Epithelial cell of prostate (primary cell): ENCODE data around the gene SOHLH2.

Experiments used
- DNase-seq: peaks from one replicate; pipeline ENCODE4 v3.0.0-alpha.2; 2011; ENCODE audit warnings: low read depth, low spot score
- H3K27ac ChIP-seq: fragments of 450-650 bp; 2 replicates; pipeline ENCODE4 v1.5.1; 2017; ENCODE audit warnings: mild to moderate bottlenecking

The SOHLH2 gene, protein sequence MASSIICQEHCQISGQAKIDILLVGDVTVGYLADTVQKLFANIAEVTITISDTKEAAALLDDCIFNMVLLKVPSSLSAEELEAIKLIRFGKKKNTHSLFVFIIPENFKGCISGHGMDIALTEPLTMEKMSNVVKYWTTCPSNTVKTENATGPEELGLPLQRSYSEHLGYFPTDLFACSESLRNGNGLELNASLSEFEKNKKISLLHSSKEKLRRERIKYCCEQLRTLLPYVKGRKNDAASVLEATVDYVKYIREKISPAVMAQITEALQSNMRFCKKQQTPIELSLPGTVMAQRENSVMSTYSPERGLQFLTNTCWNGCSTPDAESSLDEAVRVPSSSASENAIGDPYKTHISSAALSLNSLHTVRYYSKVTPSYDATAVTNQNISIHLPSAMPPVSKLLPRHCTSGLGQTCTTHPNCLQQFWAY

DNA sequence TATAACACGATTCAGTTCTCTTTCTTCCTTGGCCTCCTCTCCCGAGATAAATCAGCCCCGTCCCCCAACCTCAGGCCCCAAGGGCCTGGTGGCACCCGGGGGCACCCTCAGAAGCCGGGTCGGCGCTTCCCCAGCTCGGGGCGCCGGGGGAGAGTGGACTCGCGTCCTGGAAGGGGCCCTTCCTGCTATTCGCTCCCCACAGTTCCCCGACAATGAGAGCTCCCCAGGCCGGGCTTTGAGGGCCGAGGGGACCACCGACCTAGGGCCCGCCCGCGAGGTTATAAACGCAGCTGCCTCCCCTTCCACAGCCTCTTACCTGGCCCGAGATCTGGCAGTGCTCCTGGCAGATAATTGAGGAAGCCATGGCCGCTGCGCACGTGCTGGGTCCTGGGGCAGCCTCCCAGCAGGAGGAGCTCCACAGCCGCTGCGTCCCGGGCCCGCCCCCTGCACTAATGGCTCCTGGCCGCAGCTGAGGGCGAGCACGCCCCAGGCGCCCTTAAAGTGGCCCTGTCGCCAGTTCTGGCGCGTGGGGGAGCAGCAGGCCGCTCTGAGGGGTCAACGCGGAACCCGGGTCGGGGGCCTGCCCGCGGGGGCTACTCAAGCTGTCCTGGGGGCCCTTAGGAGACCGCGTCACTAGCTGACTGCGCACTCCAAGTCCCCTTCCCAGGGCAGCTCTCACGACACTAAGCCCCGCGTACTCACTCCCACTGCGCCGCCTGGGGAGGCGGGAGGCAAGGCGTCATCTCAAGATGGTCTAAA is at the start of gene SOHLH2:
TSS of gene SOHLH2 (minus strand) at position 394 of the 759 bp plus-strand sequence. CDS start at position 364, 30 bp downstream.
- no peak for DNase-seq
- H3K27ac ChIP-seq, result no peak within 1 kb of the TSS

DNA sequence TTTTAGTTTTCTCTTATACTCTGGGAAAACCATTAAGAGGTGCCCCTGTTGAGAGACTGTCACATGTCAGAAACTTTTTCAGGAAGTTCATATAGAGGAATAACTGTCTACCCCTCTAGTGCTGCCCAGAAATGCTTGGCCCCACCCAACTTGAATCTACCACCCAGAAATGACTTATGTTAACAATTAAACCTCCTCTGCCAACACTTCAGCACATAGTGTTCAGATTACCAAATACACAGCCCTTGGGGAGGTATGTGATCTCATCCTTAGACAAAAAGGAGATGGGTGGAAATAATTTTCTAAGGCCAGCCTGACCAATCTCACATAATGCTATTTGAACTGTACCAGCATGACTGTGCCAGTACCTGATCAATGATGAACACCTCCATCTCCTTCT is 47.6 kb upstream of the SOHLH2 start:
- DNase-seq, result no peak

DNA sequence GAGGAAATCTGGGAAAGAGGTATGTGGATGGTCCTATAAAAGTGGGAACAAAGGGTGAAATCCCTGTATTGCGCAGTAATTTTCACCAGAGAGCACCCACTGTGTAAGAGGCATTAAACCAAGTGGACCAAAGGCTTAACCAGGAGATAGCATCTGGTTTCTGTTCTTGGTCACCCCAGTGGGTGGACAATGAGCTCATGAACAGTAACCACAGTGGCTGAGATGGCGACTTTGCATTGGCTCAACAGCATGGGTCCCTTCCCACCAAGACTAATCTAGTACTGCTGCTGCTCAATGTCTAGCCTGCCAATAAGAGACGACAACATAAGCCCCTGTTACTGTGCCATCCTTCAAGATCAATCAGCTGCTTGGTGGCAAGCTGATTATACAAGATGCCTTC is 46.7 kb upstream of the SOHLH2 start:
- DNase-seq, result no peak
- no peak overlapping the region for H3K27ac ChIP-seq

More for the DNA sequence above, 47.6 kb upstream of the SOHLH2 start:
- no peak overlapping the region for H3K27ac ChIP-seq

DNA sequence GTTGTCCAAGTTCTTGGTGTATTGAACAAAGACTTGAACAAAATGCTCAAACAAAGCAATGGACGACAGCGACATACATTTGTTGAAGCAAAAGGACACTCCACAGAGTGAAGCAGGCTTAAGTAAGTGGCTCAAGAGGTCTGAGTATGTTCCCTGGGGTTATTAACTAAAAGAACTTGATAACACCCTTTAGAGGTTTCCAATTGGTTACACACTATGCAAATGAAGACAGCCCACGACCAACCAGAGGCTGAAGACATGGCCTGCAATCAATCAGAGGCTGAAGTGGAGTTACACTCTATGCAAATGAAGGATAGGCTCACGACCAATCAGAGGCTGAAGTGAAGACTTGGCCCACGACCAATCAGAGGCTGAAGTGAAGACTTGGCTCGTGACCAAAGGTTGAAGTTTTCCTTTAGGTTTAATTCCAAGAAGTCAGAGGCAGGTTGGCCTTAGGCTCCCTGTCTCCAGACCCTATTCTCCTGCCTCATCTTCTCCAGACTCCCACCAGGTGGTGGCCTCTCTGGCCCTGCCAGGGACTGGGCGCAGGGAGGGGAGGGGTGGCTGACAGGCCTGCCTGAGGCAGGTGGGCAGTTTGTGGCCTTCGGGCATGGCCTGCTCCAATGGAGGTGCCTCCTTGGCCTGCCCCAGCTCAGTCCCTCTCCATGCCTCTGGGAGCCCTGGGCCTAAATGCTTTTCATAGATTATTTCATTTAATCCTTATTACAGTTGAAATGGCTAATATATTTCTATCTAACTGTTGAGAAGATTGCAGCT is 45.2 kb upstream of the SOHLH2 start:
- DNase-seq, result no peak
- no peak overlapping the region for H3K27ac ChIP-seq

DNA sequence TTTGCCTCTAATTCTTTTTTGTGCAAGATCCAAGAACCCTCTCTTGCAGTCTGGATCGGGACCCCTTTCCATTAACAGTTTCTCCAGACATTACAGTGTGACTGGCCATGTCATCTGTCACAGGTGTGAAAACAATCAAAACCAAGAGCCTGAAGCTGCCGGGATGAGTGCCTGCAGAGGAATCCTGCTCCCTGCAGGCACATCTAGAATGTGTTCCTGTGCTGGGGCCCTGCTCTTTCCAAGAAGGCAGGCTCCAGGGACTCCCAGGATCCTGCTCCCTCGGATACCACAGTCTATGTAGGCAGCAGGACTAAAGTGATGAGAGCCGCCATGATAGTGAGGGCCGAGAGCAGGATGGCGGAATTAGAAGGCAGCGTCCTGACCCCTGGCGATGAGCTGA is 44.5 kb upstream of the SOHLH2 start:
- H3K27ac ChIP-seq, result no peak overlapping the region

DNA sequence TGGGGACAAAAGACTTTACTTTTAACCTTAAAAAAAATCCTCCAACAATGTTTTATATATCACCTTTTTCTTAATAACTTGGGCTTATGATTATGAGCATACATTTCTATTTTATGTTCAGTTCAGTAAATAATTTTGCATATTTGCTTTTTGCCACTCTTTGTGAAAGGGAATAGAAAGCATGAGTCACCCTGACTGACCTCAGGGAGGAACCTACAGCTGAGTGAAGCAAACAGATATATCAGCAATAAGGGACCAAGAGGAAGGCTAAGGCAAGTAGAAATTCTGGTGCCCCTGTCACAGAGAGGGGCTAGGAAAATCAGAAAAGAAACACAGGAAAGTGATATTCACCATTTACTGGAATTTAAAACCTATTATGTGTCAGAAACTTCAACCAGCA is 37.2 kb upstream of the SOHLH2 start:
- no peak for DNase-seq
- no peak overlapping the region for H3K27ac ChIP-seq

More for the DNA sequence above, 44.5 kb upstream of the SOHLH2 start:
- no peak for DNase-seq

DNA sequence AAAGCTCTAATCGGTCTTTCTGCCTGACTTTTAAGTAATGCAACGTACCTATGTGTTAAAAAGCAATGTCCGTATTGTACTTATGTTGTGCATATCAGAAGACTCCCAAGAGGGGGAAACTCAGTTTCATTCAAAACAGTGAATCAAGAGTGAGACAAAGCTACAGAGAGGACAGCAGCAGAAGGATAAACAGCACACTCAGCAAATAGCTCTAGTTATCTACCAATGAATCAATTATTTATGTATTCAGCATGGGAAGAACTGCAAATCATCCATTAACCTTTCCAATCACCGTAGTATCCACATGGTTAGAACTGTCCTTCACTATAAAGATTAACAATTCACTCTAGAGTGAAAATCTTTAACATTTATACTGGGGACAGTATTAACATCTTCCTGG is 36.7 kb upstream of the SOHLH2 start:
- DNase-seq, result no peak
- no peak overlapping the region for H3K27ac ChIP-seq

DNA sequence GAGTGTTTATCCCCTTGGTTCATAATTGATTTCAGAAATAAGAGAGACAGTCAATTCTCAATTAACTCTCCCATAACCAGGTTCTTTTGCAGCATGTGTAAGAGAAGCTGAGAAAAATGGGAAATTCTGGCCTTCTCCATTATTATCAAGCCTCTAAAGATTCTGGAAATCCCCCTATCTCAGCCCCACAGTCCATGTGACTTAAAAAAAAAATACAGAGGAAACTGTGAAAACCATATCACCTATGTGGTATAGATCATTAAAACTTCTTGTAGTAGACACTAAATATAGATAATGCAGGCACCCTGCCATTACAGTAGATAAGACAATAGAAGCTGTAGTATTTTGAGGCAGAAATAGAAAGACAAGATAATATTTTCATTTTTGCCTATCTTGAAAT is 34.3 kb upstream of the SOHLH2 start:
- DNase-seq, result no peak
- H3K27ac ChIP-seq, result no peak overlapping the region

DNA sequence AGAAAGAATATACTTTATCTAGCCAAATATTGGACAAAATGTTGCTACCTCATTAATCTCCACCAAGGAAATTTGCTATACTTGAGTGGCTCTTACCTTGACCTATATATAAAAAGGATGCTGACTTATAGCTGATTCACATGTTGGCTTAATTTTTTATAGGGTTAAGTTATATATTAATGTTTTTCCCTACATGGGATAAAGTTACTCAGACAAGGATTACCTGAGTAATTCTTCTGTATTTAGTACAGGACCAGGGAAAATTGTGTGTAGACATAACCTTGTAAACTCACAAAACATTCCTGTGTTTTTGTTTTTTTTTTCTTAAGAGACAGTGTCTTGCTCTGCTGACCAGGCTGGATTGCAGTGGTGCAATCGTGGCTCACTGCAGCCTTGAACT is 30.6 kb upstream of the SOHLH2 start:
- no peak overlapping the region for H3K27ac ChIP-seq
- no peak for DNase-seq

DNA sequence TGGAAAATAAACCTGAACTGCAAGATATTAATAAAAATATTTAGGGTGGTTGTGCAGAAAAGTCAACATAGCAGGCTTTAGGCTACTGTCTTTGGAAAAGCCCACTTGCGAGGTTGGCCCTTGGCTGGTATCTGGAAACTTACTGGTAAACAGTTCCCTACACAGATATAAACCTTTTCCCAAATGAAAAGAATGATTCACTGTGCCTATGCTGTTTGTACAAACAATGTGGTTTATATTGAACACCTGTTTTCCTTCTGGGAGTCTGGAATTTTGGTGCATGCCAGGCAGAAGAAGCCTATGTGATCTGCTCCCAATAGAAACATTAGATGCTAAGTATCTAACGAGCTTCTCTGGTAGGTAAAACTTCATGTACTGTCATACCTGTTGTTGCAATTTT is 29.7 kb upstream of the SOHLH2 start:
- no peak overlapping the region for H3K27ac ChIP-seq
- no peak for DNase-seq

DNA sequence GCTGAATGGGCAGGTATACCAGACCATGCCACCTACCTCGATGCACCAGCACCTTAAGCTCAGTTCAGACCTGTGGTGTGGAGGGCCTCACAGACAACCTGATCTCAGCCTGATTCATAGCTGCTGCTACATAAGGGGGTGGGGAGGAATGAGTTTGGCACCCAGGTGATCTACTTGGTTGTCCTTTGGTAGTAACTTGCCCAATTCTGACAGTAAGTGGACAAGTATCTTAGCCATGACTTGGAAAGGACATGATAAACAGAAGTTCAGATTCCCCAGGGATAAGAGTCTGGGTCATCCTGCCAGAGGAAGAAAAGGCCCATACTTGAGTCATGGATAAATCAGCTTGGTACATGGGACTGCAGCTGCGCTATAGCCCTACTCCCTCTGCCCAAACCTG is 28.4 kb upstream of the SOHLH2 start:
- H3K27ac ChIP-seq, result no peak overlapping the region
- no peak for DNase-seq

DNA sequence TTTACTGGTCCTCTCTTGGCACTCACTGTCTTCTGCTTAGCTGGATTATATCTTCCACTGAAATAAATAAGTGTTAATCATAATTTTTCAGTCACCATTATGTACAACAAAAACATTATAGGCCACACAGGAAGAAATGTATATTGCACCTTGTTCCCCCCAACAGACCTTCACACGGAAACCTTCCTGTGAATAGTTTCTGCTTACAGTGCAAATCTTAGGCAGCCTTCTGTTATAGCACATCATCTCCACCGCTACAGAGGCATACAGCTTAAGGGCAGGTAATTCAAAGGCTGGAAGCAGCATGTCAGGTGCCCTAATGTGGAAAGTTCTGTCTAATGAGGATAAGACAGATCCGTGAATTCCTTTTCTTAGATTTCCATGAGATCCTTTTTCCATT is 16.9 kb upstream of the SOHLH2 start:
- H3K27ac ChIP-seq, result no peak overlapping the region
- no peak for DNase-seq

DNA sequence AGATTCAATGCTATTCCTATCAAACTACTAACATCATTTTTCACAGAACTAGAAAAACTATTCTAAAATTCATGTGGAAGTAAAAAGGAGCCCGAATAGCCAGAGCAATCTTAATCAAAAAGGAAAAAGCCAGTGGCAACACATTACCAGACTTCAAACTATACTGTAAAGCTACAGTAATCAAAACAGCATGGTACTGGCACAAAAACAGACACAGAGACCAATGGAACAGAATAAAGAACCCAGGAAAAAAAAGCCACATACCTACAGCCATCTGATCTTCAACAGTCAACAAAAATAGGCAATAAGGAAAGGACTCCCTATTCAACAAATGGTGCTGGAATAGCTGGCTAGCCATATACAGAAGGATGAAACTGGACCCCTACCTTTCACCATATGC is 10.4 kb upstream of the SOHLH2 start:
- H3K27ac ChIP-seq, result no peak overlapping the region
- DNase-seq, result no peak

DNA sequence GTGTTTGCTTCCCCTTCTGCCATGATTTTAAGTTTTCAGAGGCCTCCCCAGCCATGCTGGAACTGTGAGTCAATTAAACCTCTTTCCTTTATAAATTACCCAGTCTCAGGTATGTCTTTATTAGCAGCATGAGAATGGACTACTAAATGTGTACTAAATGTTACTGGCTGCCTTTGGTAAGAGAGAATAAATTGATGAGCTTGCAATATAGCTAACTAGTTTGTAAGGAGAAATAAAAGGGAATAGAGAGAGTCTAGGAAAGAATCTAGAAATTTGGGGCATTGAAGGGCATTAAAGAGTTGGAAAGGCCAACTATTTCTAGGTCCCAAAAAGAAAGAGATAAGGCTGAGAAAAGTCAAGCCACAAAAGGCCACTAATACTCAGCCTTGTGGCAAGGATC is 5.5 kb upstream of the SOHLH2 start:
- DNase-seq, result no peak
- H3K27ac ChIP-seq, result no peak overlapping the region

DNA sequence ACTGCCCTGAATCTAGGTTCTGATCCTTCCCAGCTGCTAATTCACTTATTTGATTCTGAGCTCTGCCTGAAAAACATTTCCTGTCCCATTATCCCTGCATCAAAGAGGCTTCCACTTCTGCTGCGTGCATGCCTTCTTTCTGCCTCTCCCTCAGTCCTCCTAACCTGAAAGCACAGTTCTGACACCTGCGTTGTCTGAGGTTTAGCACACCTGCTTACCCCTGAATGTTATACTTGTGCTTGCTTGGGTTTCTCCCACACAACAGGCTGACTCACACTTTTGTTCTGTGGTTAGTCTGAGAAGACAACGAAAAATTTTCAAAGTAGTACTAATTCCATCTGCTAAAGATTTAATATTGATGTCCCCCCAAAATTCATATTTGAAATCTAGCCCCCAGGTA is 3.1 kb upstream of the SOHLH2 start:
- H3K27ac ChIP-seq, result no peak overlapping the region

DNA sequence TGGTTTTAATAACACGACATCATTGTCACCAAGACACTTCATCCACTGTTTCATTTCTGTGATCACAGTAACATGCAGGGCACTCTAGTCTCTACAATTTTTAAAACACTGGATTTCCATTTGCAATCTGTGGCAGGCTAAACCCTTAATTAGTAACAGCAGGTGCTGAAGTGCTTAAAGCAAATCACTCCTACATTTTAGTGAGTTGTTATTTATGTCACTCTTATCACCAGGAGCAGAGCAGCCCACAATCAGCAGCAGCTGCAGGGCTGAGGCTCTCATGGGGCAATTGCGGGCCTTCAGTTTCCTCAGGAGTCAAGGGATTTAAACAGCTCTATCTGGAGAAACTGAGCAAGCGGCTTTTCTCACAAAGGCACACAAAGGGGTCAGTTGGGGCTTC is 1.6 kb downstream of the SOHLH2 start:
- no peak overlapping the region for H3K27ac ChIP-seq
- DNase-seq, result no peak

More for the DNA sequence above, 3.1 kb upstream of the SOHLH2 start:
- no peak for DNase-seq

DNA sequence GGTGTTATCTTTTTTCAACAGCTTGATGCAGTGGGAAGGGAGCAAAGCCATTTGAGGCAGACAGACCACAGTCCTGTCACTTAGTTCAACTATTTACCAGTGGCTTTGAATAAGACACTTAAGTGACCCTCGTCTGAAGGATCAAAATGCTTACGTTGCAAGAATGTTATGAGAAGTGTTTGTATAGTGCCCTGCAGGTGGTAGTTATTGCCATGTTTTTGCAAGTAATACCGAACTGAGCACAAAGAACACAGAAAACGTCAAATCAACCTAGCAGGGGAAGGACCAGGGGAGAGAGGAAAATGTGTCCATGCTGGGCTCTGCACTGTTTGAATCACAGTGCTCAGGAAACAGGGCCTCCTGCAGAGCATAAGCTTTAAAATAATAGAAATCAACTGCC is 2.8 kb downstream of the SOHLH2 start:
- no peak for DNase-seq

DNA sequence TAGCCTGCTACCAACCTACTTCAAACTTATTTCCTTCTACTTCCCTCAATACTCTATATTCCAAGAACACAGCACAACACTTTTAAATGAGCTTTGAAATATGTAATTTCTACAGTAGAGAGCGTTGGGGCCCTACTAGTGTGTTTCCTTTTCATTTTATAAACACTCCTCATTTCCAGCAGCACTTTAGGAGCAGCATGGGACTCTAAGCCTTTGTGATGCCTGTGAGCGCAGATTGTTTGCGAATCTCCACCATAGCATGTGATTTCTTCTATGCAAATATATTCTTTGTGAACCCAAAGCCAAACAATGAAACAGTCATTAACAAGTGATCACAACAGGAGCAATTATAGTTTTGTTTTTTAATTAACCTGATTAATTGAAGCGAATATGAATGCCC is 3.6 kb downstream of the SOHLH2 start:
- no peak for DNase-seq
- H3K27ac ChIP-seq, result no peak overlapping the region

More for the DNA sequence above, 2.8 kb downstream of the SOHLH2 start:
- H3K27ac ChIP-seq, result no peak overlapping the region

DNA sequence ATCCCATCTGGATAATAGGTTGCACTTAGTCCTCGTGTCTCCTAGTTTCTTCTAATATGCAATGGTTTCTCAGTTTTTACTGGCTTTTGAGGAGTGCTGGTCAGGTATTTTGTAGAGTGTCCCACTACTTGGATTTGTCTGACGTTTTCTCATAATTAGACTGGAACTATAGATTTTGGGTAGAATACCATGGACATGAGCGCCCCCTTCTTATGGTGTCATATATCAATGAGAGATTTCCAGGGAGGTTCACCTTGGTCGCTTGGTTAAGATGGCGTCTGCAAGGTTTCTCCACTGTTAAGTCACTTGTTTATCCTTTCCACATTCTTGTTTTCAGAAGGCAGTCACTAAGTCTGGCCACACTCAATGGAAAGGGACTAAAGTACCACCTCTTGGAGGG is 6.7 kb downstream of the SOHLH2 start:
- no peak overlapping the region for H3K27ac ChIP-seq
- DNase-seq, result no peak

DNA sequence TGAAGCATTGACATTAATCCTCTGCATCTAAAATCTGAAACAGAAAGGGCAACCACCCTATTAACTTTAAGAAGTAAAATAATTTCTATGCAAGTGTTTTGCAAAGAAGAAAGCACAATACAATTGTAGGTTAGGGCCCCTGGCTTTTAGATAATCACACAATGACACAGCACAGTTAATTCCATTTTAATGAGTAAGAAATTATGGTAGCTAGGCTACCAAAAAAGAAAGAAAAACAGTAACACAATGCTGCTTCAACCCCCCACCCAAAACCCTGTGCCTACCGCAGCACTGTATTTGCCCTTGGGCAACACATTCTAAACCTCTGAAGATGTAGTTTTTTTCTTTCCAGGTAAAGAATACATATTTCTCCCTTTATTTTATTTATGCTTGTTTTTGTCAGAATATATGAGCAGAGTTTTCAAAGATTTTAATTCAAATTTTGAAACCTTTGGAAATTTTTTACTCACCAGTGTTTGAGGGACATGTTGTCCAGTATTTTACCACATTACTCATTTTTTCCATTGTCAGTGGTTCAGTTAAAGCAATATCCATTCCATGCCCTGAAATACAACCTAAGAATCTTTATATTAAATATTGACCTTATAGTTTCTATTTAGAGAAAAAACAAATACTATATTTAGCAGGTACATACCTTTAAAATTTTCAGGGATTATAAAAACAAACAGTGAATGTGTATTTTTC is 21.1 kb downstream of the SOHLH2 start:
- DNase-seq, result peak; percentile 26
- no peak overlapping the region for H3K27ac ChIP-seq
